H9 (cell line): ENCODE measurements around the gene CLNS1A. TPM values are rescaled to one million over a fixed set of nuclear protein-coding genes. Genes with fewer than 3 reads are reported as not detected.

Source experiments
- DNase-seq: peaks from one replicate; pipeline ENCODE4 v3.0.0-alpha.2; 2017
- H2AFZ ChIP-seq: one replicate; pipeline ENCODE4 v1.6.1; 2013; ENCODE audit warnings: mild to moderate bottlenecking, low read length, control low read depth, moderate library complexity
- H2AK5ac ChIP-seq: 2 replicates; pipeline ENCODE4 v1.6.1; 2013; ENCODE audit warnings: low read length, control low read depth, mixed read lengths; ENCODE audit not compliant: insufficient read length
- H2BK120ac ChIP-seq: one replicate; pipeline ENCODE4 v1.6.1; 2013; ENCODE audit warnings: low read depth, mild to moderate bottlenecking, low read length, control low read depth, inconsistent platforms; ENCODE audit not compliant: poor library complexity, severe bottlenecking
- H2BK12ac ChIP-seq: 2 replicates; pipeline ENCODE4 v1.6.1; 2013; ENCODE audit warnings: low read length, control low read depth, mixed read lengths, low read depth; ENCODE audit not compliant: insufficient read length
- H2BK15ac ChIP-seq: 2 replicates; pipeline ENCODE4 v1.6.1; 2013; ENCODE audit warnings: low read depth, low read length, control low read depth
- H2BK20ac ChIP-seq: one replicate; pipeline ENCODE4 v1.6.1; 2013; ENCODE audit warnings: low read depth, mild to moderate bottlenecking, low read length, control low read depth, inconsistent platforms; ENCODE audit not compliant: poor library complexity, severe bottlenecking
- H2BK5ac ChIP-seq: 2 replicates; pipeline ENCODE4 v1.6.1; 2013; ENCODE audit warnings: low read length, control low read depth, mixed read lengths; ENCODE audit not compliant: insufficient read length
- H3K14ac ChIP-seq: 2 replicates; pipeline ENCODE4 v1.6.1; 2013; ENCODE audit warnings: low read length, control low read depth; ENCODE audit not compliant: insufficient read depth
- H3K18ac ChIP-seq: 2 replicates; pipeline ENCODE4 v1.6.1; 2013; ENCODE audit warnings: low read depth, mild to moderate bottlenecking, mixed read lengths, low read length, control low read depth; ENCODE audit not compliant: insufficient read length
- H3K23ac ChIP-seq: 2 replicates; pipeline ENCODE4 v1.6.1; 2013; ENCODE audit warnings: low read length, control low read depth, mixed read lengths, low read depth; ENCODE audit not compliant: insufficient read length
- H3K23me2 ChIP-seq: 2 replicates; pipeline ENCODE4 v1.6.1; 2013; ENCODE audit warnings: low read depth, mild to moderate bottlenecking, mixed read lengths, low read length, control low read depth; ENCODE audit not compliant: insufficient read length, poor library complexity, severe bottlenecking
- H3K27ac ChIP-seq: 2 replicates; pipeline ENCODE4 v1.5.1; 2013; ENCODE audit warnings: low read length, control low read depth, mixed read lengths, low read depth; ENCODE audit not compliant: insufficient read length
- H3K27me3 ChIP-seq: 2 replicates; pipeline ENCODE4 v1.6.1; 2013; ENCODE audit warnings: low read length, control low read depth, inconsistent platforms; ENCODE audit not compliant: insufficient read depth
- H3K4ac ChIP-seq: 2 replicates; pipeline ENCODE4 v1.6.1; 2013; ENCODE audit warnings: low read depth, mild to moderate bottlenecking, control low read depth, inconsistent platforms, low read length, moderate library complexity
- H3K4me1 ChIP-seq: 2 replicates; pipeline ENCODE4 v1.6.1; 2013; ENCODE audit warnings: low read length, control low read depth, inconsistent platforms; ENCODE audit not compliant: insufficient read depth
- H3K4me2 ChIP-seq: 2 replicates; pipeline ENCODE4 v1.6.1; 2013; ENCODE audit warnings: low read length, control low read depth, mixed read lengths; ENCODE audit not compliant: insufficient read length, insufficient read depth
- H3K56ac ChIP-seq: 2 replicates; pipeline ENCODE4 v1.6.1; 2013; ENCODE audit warnings: low read depth, mild to moderate bottlenecking, mixed read lengths, low read length, control low read depth; ENCODE audit not compliant: insufficient read length
- H3K79me1 ChIP-seq: 2 replicates; pipeline ENCODE4 v1.6.1; 2013; ENCODE audit warnings: low read depth, mild to moderate bottlenecking, moderate library complexity, low read length, control low read depth, inconsistent platforms; ENCODE audit not compliant: insufficient read depth, poor library complexity, severe bottlenecking
- H3K79me2 ChIP-seq: 2 replicates; pipeline ENCODE4 v1.6.1; 2013; ENCODE audit warnings: low read length, control low read depth, inconsistent platforms; ENCODE audit not compliant: insufficient read depth
- H3K9ac ChIP-seq: 2 replicates; pipeline ENCODE4 v1.6.1; 2013; ENCODE audit warnings: low read length, control low read depth, mixed read lengths; ENCODE audit not compliant: insufficient read length; ENCODE audit errors: extremely low read depth
- H3K9me3 ChIP-seq: one replicate; pipeline ENCODE4 v1.6.1; 2013; ENCODE audit warnings: low read depth, low read length, inconsistent platforms; ENCODE audit not compliant: control insufficient read depth
- H3T11ph ChIP-seq: one replicate; pipeline ENCODE4 v1.6.1; 2013; ENCODE audit warnings: mild to moderate bottlenecking, low read length, control low read depth, inconsistent platforms
- H4K20me1 ChIP-seq: one replicate; pipeline ENCODE4 v1.6.1; 2013; ENCODE audit not compliant: control insufficient read depth, insufficient read length, insufficient read depth
- H4K5ac ChIP-seq: 2 replicates; pipeline ENCODE4 v1.6.1; 2013; ENCODE audit warnings: low read depth, mild to moderate bottlenecking, mixed read lengths, low read length, control low read depth; ENCODE audit not compliant: insufficient read length
- H4K8ac ChIP-seq: replicated peaks from 2 replicates; pipeline ENCODE4 v1.6.1; 2013; ENCODE audit warnings: low read length, control low read depth, mixed read lengths, low read depth; ENCODE audit not compliant: insufficient read length
- H4K91ac ChIP-seq: 2 replicates; pipeline ENCODE4 v1.6.1; 2013; ENCODE audit warnings: low read depth, mild to moderate bottlenecking, moderate library complexity, mixed read lengths, low read length, control low read depth; ENCODE audit not compliant: insufficient read length
- H3K27ac Mint-ChIP-seq, 3 experiments: 2 replicates in 2 of 3; 3 replicates in 1 of 3; pipeline ENCODE4 v1.8.0; 2020 to 2021; ENCODE audit warnings: mixed read lengths in 3 of 3, mild to moderate bottlenecking in 1 of 3, moderate library complexity in 1 of 3
- H3K27me3 Mint-ChIP-seq: 2 replicates; pipeline ENCODE4 v1.8.0; 2021; ENCODE audit warnings: low read depth, mild to moderate bottlenecking, moderate library complexity, mixed read lengths
- H3K36me3 Mint-ChIP-seq, 3 experiments: 2 replicates in 2 of 3; 3 replicates in 1 of 3; pipeline ENCODE4 v1.8.0; 2020 to 2021; ENCODE audit warnings: low read depth in 3 of 3, mixed read lengths in 3 of 3; ENCODE audit not compliant: insufficient read depth in 1 of 3
- H3K4me1 Mint-ChIP-seq, 2 experiments: 2 replicates each; pipeline ENCODE4 v1.8.0; 2020; ENCODE audit warnings: mixed read lengths in 2 of 2
- H3K4me3 Mint-ChIP-seq, 2 experiments: 2 replicates in 1 of 2; 3 replicates in 1 of 2; pipeline ENCODE4 v1.8.0; 2020 to 2021; ENCODE audit warnings: mild to moderate bottlenecking in 2 of 2, mixed read lengths in 2 of 2, moderate library complexity in 1 of 2
- H3K9me3 Mint-ChIP-seq, 2 experiments: 2 replicates in 1 of 2; 3 replicates in 1 of 2; pipeline ENCODE4 v1.8.0; 2020; ENCODE audit warnings: mild to moderate bottlenecking in 2 of 2, mixed read lengths in 2 of 2, moderate library complexity in 1 of 2
- whole genome bisulfite sequencing: extraction: QIAGEN DNeasy Blood & Tissue Kit; methylation state at CpG from one replicate; pipeline ENCODE4 v1.1.7; 2013; ENCODE audit warnings: missing lambda C conversion rate, low lambda C conversion rate, mixed read lengths; ENCODE audit not compliant: insufficient read length; ENCODE audit errors: extremely low coverage; 5-methylcytosine and 5-hydroxymethylcytosine counted together
- total RNA-seq: library from RNA; stranded (reverse); gene quantifications from 2 replicates; pipeline ENCODE4 v1.2.1, GENCODE V29; 2021
- TF ChIP-seq, protein P1 (sequence below): fragments of 200-600 bp; sonication (generic); conservative IDR thresholded peaks from 3 replicates; pipeline ENCODE4 v1.8.0; 2021; ENCODE audit warnings: antibody characterized with exemption, mild to moderate bottlenecking

CLNS1A gene
- total RNA-seq, 1 experiment from 2014 or later: 165 TPM

DNA sequence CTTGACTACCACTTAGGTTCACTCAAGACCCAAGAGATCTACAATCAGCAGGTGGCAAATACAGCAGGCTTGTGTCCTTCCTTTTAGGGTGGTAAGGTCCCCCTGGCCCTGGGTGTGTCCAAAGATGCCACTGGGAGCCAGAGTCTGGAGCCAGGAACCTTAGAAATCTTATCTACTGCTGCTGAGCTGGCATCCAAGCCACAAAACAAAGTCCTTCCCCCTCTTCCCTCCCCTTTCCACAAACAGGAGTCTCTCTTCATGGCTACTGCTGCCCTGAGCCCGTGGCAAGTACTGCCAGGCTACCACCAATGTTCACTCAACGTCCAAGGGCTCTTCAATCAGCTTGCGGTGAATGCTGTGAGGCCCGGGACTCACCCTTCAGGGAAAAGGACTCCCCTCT, 69.3 kb downstream of the CLNS1A start:
- H3K27me3 Mint-ChIP-seq: no peaks in the 10 kb centered on the region; the same call in 1 of the 2 replicates
- Histone ChIP-seq H2AFZ (no peak overlapping the region), H3K23ac (no peak overlapping the region), H2BK5ac (no peak overlapping the region), H2BK120ac (no peak overlapping the region), H4K5ac (no peak overlapping the region), H3K27ac (no peak overlapping the region), H4K20me1 (no peaks in the 10 kb centered on the region), H4K91ac (no peak overlapping the region), H2AK5ac (no peak overlapping the region), H3K79me2 (no peaks in the 10 kb centered on the region), H2BK12ac (no peak overlapping the region), H3K56ac (no peak overlapping the region), H3K4ac (no peak overlapping the region), H3K27me3 (no peaks in the 10 kb centered on the region; the same call in 1 of the 2 replicates), H2BK15ac (no peak overlapping the region), H3K9me3 (no peaks in the 10 kb centered on the region), H3K14ac (no peak overlapping the region), H3K18ac (no peak overlapping the region), H3K23me2 (no peaks in the 10 kb centered on the region), H2BK20ac (no peak overlapping the region), H3K4me2 (no peak overlapping the region), H3K79me1 (no peaks in the 10 kb centered on the region), H4K8ac (no peak overlapping the region), H3T11ph (no peak overlapping the region), H3K9ac (no peak overlapping the region), H3K4me1 (peaks cover 17% of the 10 kb centered on the region; the same call in 1 of the 2 replicates)
- TF ChIP-seq, protein P1, sequence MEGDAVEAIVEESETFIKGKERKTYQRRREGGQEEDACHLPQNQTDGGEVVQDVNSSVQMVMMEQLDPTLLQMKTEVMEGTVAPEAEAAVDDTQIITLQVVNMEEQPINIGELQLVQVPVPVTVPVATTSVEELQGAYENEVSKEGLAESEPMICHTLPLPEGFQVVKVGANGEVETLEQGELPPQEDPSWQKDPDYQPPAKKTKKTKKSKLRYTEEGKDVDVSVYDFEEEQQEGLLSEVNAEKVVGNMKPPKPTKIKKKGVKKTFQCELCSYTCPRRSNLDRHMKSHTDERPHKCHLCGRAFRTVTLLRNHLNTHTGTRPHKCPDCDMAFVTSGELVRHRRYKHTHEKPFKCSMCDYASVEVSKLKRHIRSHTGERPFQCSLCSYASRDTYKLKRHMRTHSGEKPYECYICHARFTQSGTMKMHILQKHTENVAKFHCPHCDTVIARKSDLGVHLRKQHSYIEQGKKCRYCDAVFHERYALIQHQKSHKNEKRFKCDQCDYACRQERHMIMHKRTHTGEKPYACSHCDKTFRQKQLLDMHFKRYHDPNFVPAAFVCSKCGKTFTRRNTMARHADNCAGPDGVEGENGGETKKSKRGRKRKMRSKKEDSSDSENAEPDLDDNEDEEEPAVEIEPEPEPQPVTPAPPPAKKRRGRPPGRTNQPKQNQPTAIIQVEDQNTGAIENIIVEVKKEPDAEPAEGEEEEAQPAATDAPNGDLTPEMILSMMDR: no peak
- H3K4me1 Mint-ChIP-seq: peaks cover 38 to 43% of the 10 kb centered on the region in 2 experiments
- H3K4me3 Mint-ChIP-seq: no peak overlapping the region
- H3K9me3 Mint-ChIP-seq: peaks cover 5% of the 10 kb centered on the region in 2 experiments; a peak in 3 of 5 replicates
- no CpG with 5 or more reads among the region's 4 CpGs for WGBS
- H3K27ac Mint-ChIP-seq: peak overlapping the region in 2 of 3 experiments; percentile 2 to 81; a peak in 2 of 7 replicates
- DNase-seq: no peak
- peaks cover 0 to 4% (median 1%) of the 10 kb centered on the region in 3 experiments; a peak in 3 of 7 replicates for H3K36me3 Mint-ChIP-seq

Other genes with a start within 250 kb of the CLNS1A start
- 120 and 122 TPM in 2 replicates for gene PAK1, start 163.7 kb downstream of the CLNS1A start, total RNA-seq
- gene AQP11, start 47.8 kb downstream of the CLNS1A start, total RNA-seq: 0.72 and 1.1 TPM in 2 replicates
- gene RSF1, start 182.9 kb upstream of the CLNS1A start, total RNA-seq: 69.6 and 82.6 TPM in 2 replicates
- 20.7 and 22.3 TPM in 2 replicates for gene AAMDC, start 183.3 kb upstream of the CLNS1A start, total RNA-seq